SK-N-SH (cell line): ENCODE data around the gene VPS13A.

Experiments used
- CHD2 ChIP-seq: fragments of 150-350 bp; IDR thresholded peaks from 2 replicates; pipeline ENCODE4 v1.6.1; 2018; ENCODE audit warnings: low read length; ENCODE audit not compliant: partially characterized antibody
- CTCF ChIP-seq: fragments of 200-600 bp; sonication (generic); IDR thresholded peaks from 2 replicates; pipeline ENCODE4 v1.6.1; 2017; ENCODE audit warnings: antibody characterized with exemption, mild to moderate bottlenecking, moderate library complexity
- EP300 ChIP-seq, 2 experiments: IDR thresholded peaks; 2 replicates each; pipeline versions ENCODE4 v1.4.0 to v1.6.1; 2012; ENCODE audit warnings: borderline replicate concordance in 1 of 2, low read depth in 1 of 2, low read length in 1 of 2
- FOXM1 ChIP-seq: IDR thresholded peaks from 2 replicates; pipeline ENCODE4 v1.4.0; 2012; ENCODE audit warnings: low read depth, mild to moderate bottlenecking
- GABPA ChIP-seq: IDR thresholded peaks from 2 replicates; pipeline ENCODE4 v1.4.0; 2012; ENCODE audit warnings: low read depth, mild to moderate bottlenecking
- JUND ChIP-seq: IDR thresholded peaks from 2 replicates; pipeline ENCODE4 v1.4.0; 2012
- NFIC ChIP-seq: IDR thresholded peaks from 2 replicates; pipeline ENCODE4 v1.4.0; 2012; ENCODE audit warnings: borderline replicate concordance
- NRF1 ChIP-seq: IDR thresholded peaks from 2 replicates; pipeline ENCODE4 v1.6.1; 2012; ENCODE audit warnings: low read depth, mild to moderate bottlenecking, low read length
- POLR2AphosphoS5 ChIP-seq: IDR thresholded peaks from 2 replicates; pipeline ENCODE4 v1.6.1; 2012; ENCODE audit warnings: low read depth, low read length
- RAD21 ChIP-seq: IDR thresholded peaks from 2 replicates; pipeline ENCODE4 v1.6.1; 2012; ENCODE audit warnings: mild to moderate bottlenecking, low read length
- SMC3 ChIP-seq: IDR thresholded peaks from 2 replicates; pipeline ENCODE4 v1.6.1; 2012; ENCODE audit warnings: low read depth, low read length, improper control_type of control experiment
- TCF12 ChIP-seq: IDR thresholded peaks from 2 replicates; pipeline ENCODE4 v1.4.0; 2012
- TF ChIP-seq, protein P1 (sequence below): IDR thresholded peaks from 2 replicates; pipeline ENCODE4 v1.4.0; 2012; ENCODE audit warnings: low read depth
- TF ChIP-seq, protein P2 (sequence below): IDR thresholded peaks from 2 replicates; pipeline ENCODE4; 2012

GRCh38 chr9:77194423-77194822 lies 17.1 kb downstream of the VPS13A start:
- TF ChIP-seq NRF1 (no peak), CTCF (no peak), GABPA (no peak), TCF12 (no peak), FOXM1 (no peak), SMC3 (no peak), EP300 (IDR thresholded peaks at IDR 0.05; ENCODE audit: borderline replicate concordance in 1 of 2, low read depth in 1 of 2, low read length in 1 of 2) (no peak), JUND (no peak), CHD2 (no peak), POLR2AphosphoS5 (no peak), NFIC (no peak), RAD21 (no peak)
- TF ChIP-seq, protein P1, sequence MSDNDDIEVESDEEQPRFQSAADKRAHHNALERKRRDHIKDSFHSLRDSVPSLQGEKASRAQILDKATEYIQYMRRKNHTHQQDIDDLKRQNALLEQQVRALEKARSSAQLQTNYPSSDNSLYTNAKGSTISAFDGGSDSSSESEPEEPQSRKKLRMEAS: no peak
- TF ChIP-seq, protein P2, sequence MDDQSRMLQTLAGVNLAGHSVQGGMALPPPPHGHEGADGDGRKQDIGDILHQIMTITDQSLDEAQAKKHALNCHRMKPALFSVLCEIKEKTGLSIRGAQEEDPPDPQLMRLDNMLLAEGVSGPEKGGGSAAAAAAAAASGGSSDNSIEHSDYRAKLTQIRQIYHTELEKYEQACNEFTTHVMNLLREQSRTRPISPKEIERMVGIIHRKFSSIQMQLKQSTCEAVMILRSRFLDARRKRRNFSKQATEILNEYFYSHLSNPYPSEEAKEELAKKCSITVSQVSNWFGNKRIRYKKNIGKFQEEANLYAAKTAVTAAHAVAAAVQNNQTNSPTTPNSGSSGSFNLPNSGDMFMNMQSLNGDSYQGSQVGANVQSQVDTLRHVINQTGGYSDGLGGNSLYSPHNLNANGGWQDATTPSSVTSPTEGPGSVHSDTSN: no peak
